ENCODE data around the gene R3HCC1L.

DNA sequence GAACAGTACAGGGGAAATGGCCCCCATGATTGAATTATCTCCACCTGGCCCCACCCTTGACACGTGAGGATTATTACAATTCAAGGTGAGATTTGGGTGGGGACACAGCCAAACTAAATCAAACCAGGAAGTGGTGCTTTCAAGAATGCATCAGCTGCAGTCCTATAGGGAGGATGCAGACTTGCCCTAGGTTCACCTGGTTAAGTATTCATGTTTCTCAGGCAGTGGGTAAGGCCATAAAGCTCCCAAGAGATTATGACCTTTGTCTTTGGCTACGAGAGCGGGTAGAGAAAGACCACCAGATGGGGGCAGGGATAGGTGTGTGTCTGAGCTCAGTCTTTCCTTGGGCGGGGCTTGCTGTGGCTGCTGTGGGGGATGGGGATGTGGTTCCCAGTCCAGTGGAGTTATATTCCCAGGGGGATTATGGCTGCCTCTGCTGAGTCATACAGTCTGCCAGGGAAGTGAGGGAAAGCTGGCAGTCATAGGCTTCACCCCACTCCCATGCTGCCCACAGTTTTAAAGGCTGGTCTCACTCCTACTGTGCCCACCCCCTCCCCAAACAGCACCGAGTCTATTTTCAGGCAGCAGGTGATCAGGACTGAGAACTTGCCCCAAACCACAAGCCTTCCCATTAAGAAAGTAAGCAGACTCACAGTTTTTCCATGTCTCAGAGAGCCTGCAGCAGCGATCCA, 8.4 kb upstream of the R3HCC1L start:
- no peak for TF ChIP-seq POLR2A (IDR thresholded peaks at IDR 0.05)
- TF ChIP-seq, protein P1, sequence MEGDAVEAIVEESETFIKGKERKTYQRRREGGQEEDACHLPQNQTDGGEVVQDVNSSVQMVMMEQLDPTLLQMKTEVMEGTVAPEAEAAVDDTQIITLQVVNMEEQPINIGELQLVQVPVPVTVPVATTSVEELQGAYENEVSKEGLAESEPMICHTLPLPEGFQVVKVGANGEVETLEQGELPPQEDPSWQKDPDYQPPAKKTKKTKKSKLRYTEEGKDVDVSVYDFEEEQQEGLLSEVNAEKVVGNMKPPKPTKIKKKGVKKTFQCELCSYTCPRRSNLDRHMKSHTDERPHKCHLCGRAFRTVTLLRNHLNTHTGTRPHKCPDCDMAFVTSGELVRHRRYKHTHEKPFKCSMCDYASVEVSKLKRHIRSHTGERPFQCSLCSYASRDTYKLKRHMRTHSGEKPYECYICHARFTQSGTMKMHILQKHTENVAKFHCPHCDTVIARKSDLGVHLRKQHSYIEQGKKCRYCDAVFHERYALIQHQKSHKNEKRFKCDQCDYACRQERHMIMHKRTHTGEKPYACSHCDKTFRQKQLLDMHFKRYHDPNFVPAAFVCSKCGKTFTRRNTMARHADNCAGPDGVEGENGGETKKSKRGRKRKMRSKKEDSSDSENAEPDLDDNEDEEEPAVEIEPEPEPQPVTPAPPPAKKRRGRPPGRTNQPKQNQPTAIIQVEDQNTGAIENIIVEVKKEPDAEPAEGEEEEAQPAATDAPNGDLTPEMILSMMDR (IDR thresholded peaks at IDR 0.05) = no peak
